ENCODE data around the gene ACOT7.

The ACOT7 gene

DNA sequence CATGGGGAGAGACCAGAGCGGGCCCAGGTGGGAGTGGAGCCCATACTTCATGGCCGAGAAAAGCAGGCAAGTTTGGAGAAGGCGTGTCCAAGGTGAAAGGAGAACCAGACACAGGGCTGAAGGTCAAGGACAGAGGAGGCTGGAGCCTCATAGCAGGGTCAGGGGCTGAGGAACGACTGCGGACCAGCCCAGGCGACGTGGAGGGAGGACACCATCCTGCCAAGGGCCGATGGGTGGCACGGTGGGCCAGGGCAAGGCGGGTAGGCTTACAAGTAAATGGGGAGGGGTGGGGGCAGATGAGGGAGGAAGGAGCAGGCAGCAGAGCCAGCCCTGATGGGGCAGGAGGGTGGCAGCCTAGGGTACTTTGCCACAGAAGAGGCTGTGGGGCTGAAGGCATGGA lies 114.5 kb downstream of the ACOT7 start:
- no peak for DNase-seq (ENCODE audit: low spot score)
- H3K4me3 ChIP-seq (ENCODE audit: low read length in 2 of 2): no peak overlapping the region
- H3K27ac ChIP-seq (replicated peaks; ENCODE audit: low read length): no peak overlapping the region
- H3K36me3 ChIP-seq (replicated peaks in 1 of 2; ENCODE audit: control insufficient read depth in 2 of 2, insufficient read depth in 2 of 2, low read length in 2 of 2): peaks cover 19 to 29% of the 10 kb centered on the region in 2 donors
- no peak overlapping the region for H3K18ac ChIP-seq (ENCODE audit: low read length)
- no peaks in the 10 kb centered on the region for H3K9me3 ChIP-seq (replicated peaks in 1 of 2; ENCODE audit: control insufficient read depth in 2 of 2, insufficient read depth in 1 of 2, low read depth in 1 of 2, low read length in 2 of 2)
- no peak overlapping the region for H4K8ac ChIP-seq (ENCODE audit: low read depth, low read length)
- no CpG with 5 or more reads among the region's 10 CpGs for WGBS, 2 donors (ENCODE audit: extremely low coverage in 2 of 2, insufficient read length in 2 of 2, insufficient replicate concordance in 1 of 2)
- H3K23ac ChIP-seq (ENCODE audit: low read depth, low read length, poor library complexity): peak overlapping the region; percentile 73
- no peak overlapping the region for H2BK120ac ChIP-seq (ENCODE audit: low read depth, low read length)
- H4K91ac ChIP-seq (ENCODE audit: low read depth, low read length, poor library complexity): no peak overlapping the region
- H3K9ac ChIP-seq (ENCODE audit: low read depth, low read length, poor library complexity): peak overlapping the region; percentile 44
- H3K27me3 ChIP-seq (ENCODE audit: control insufficient read depth in 3 of 3, insufficient read depth in 3 of 3, low read depth in 1 of 3, low read length in 3 of 3): no peaks in the 10 kb centered on the region
- peak overlapping the region; percentile 33 for H2BK15ac ChIP-seq (ENCODE audit: low read length)
- H3K14ac ChIP-seq (ENCODE audit: low read length): no peak overlapping the region
- H3K4me1 ChIP-seq (ENCODE audit: control insufficient read depth in 2 of 2, insufficient read depth in 1 of 2, low read depth in 1 of 2, low read length in 2 of 2): peaks cover 12 to 37% of the 10 kb centered on the region in 2 donors
- peak overlapping the region; percentile 37 for H3K4ac ChIP-seq (ENCODE audit: low read length)
- peaks cover 12% of the 10 kb centered on the region for H3K79me1 ChIP-seq (ENCODE audit: low read depth, low read length)
- H2BK12ac ChIP-seq (ENCODE audit: low read length): no peak overlapping the region
- H2BK5ac ChIP-seq (ENCODE audit: low read length): peak overlapping the region; percentile 22
- H2AK5ac ChIP-seq (ENCODE audit: low read depth, low read length): peak overlapping the region; percentile 56
- H3K4me2 ChIP-seq (ENCODE audit: insufficient read depth, low read length, poor library complexity, severe bottlenecking): no peak overlapping the region
- no peak overlapping the region for H2AFZ ChIP-seq (ENCODE audit: low read length)

DNA sequence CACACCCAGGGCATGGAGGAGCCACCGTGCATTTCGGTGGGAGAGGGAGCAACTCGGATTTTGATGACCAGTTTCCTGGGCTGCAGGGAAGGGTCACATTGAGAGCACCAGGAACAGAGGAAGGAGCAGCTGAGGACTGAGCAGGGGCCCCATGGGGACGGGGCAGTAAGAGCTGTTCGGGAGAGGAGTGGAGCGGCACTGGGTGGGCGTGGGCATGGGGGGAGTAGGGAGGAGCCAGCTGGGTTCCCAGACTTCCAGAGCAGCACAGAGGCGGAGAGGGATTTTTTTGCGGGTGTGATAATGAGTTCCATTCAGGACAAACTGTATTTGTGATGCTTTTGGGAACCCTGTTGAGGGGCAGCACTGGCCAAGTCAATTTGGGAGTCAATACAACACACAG lies 115.3 kb downstream of the ACOT7 start:
- H3K4me3 ChIP-seq (ENCODE audit: low read length in 2 of 2): no peak overlapping the region
- H3K27ac ChIP-seq (replicated peaks; ENCODE audit: low read length): no peak overlapping the region
- no peaks in the 10 kb centered on the region for H3K9me3 ChIP-seq (replicated peaks in 1 of 2; ENCODE audit: control insufficient read depth in 2 of 2, insufficient read depth in 1 of 2, low read depth in 1 of 2, low read length in 2 of 2)
- H2BK12ac ChIP-seq (ENCODE audit: low read length): no peak overlapping the region
- no peak overlapping the region for H2AFZ ChIP-seq (ENCODE audit: low read length)
- H3K4ac ChIP-seq (ENCODE audit: low read length): no peak overlapping the region
- no peak overlapping the region for H3K9ac ChIP-seq (ENCODE audit: low read depth, low read length, poor library complexity)
- no peaks in the 10 kb centered on the region for H3K27me3 ChIP-seq (ENCODE audit: control insufficient read depth in 3 of 3, insufficient read depth in 3 of 3, low read depth in 1 of 3, low read length in 3 of 3)
- H4K8ac ChIP-seq (ENCODE audit: low read depth, low read length): no peak overlapping the region
- DNase-seq (ENCODE audit: low spot score): no peak
- H3K23ac ChIP-seq (ENCODE audit: low read depth, low read length, poor library complexity): no peak overlapping the region
- no peak overlapping the region for H2BK120ac ChIP-seq (ENCODE audit: low read depth, low read length)
- peaks cover 10% of the 10 kb centered on the region for H3K79me1 ChIP-seq (ENCODE audit: low read depth, low read length)
- no CpG with 5 or more reads among the region's 9 CpGs for WGBS, 2 donors (ENCODE audit: extremely low coverage in 2 of 2, insufficient read length in 2 of 2, insufficient replicate concordance in 1 of 2)
- no peak overlapping the region for H4K91ac ChIP-seq (ENCODE audit: low read depth, low read length, poor library complexity)
- H3K4me2 ChIP-seq (ENCODE audit: insufficient read depth, low read length, poor library complexity, severe bottlenecking): no peak overlapping the region
- no peak overlapping the region for H2AK5ac ChIP-seq (ENCODE audit: low read depth, low read length)
- H3K4me1 ChIP-seq (ENCODE audit: control insufficient read depth in 2 of 2, insufficient read depth in 1 of 2, low read depth in 1 of 2, low read length in 2 of 2): peaks cover 11 to 45% of the 10 kb centered on the region in 2 donors
- H2BK5ac ChIP-seq (ENCODE audit: low read length): peak overlapping the region; percentile 22
- peaks cover 19 to 31% of the 10 kb centered on the region in 2 donors for H3K36me3 ChIP-seq (replicated peaks in 1 of 2; ENCODE audit: control insufficient read depth in 2 of 2, insufficient read depth in 2 of 2, low read length in 2 of 2)
- no peak overlapping the region for H3K14ac ChIP-seq (ENCODE audit: low read length)
- H3K18ac ChIP-seq (ENCODE audit: low read length): no peak overlapping the region
- H2BK15ac ChIP-seq (ENCODE audit: low read length): no peak overlapping the region

DNA sequence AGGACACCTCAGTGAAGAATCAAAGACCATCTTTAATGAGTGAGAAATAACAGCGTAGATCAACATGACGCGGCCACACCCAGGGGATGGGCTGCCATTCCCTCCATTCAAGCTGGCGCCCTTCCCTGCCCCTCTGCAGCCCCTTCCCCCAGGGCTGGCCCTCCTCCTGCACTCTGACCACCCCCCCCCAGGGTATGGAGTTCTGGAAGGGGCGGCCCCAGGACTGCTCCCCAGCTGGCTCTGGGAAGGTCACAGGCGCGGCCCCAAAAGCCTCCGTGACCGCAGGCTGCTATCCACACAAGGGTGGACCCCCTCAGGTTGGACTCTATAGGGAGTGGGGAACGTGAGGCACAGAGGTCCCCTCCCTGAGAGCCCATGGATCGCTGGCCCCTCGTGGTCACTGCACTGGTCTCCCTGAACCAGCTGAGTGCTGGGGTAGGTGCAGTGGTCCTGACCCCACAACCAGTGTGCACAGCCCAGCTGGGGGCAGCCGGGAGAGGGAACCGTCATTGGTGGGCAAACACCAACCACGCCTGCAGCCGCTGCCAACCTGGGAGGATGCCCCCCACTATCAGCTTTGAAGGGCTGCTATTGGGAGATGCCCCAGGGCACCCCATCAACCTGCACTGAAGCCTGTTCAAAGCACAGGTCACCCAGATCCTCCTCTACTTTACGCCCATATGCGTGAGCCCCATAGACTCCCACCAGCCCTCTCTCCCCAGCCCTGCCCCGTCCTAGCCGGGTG lies 116.6 kb downstream of the ACOT7 start:
- no peak overlapping the region for H4K91ac ChIP-seq (ENCODE audit: low read depth, low read length, poor library complexity)
- WGBS, 2 donors (ENCODE audit: extremely low coverage in 2 of 2, insufficient read length in 2 of 2, insufficient replicate concordance in 1 of 2): no CpG with 5 or more reads among the region's 20 CpGs

More for the DNA sequence above, 116.6 kb downstream of the ACOT7 start:
- H4K8ac ChIP-seq (ENCODE audit: low read depth, low read length): no peak overlapping the region
- peaks cover 18 to 56% of the 10 kb centered on the region in 2 donors for H3K4me1 ChIP-seq (ENCODE audit: control insufficient read depth in 2 of 2, insufficient read depth in 1 of 2, low read depth in 1 of 2, low read length in 2 of 2)
- peak overlapping the region; percentile 63 for H2AFZ ChIP-seq (ENCODE audit: low read length)
- DNase-seq (ENCODE audit: low spot score): no peak
- H3K23ac ChIP-seq (ENCODE audit: low read depth, low read length, poor library complexity): peak overlapping the region; percentile 47
- peak overlapping the region; percentile 80 for H3K9ac ChIP-seq (ENCODE audit: low read depth, low read length, poor library complexity)
- H3K4me2 ChIP-seq (ENCODE audit: insufficient read depth, low read length, poor library complexity, severe bottlenecking): no peak overlapping the region
- peak overlapping the region; percentile 32 for H2BK15ac ChIP-seq (ENCODE audit: low read length)
- H3K79me1 ChIP-seq (ENCODE audit: low read depth, low read length): peaks cover 10% of the 10 kb centered on the region
- H2AK5ac ChIP-seq (ENCODE audit: low read depth, low read length): peak overlapping the region; percentile 77
- H3K27me3 ChIP-seq (ENCODE audit: control insufficient read depth in 3 of 3, insufficient read depth in 3 of 3, low read depth in 1 of 3, low read length in 3 of 3): no peaks in the 10 kb centered on the region
- H3K36me3 ChIP-seq (replicated peaks in 1 of 2; ENCODE audit: control insufficient read depth in 2 of 2, insufficient read depth in 2 of 2, low read length in 2 of 2): peaks cover 19 to 34% of the 10 kb centered on the region in 2 donors
- H3K9me3 ChIP-seq (replicated peaks in 1 of 2; ENCODE audit: control insufficient read depth in 2 of 2, insufficient read depth in 1 of 2, low read depth in 1 of 2, low read length in 2 of 2): no peaks in the 10 kb centered on the region
- H3K14ac ChIP-seq (ENCODE audit: low read length): no peak overlapping the region
- no peak overlapping the region for H3K27ac ChIP-seq (replicated peaks; ENCODE audit: low read length)
- H2BK120ac ChIP-seq (ENCODE audit: low read depth, low read length): no peak overlapping the region
- no peak overlapping the region for H2BK12ac ChIP-seq (ENCODE audit: low read length)
- H2BK5ac ChIP-seq (ENCODE audit: low read length): no peak overlapping the region
- H3K4ac ChIP-seq (ENCODE audit: low read length): no peak overlapping the region
- H3K18ac ChIP-seq (ENCODE audit: low read length): peak overlapping the region; percentile 67
- H3K4me3 ChIP-seq (ENCODE audit: low read length in 2 of 2): no peak overlapping the region

Data from neuronal stem cell (in vitro differentiated cells).